Endothelial cell of umbilical vein (primary cell): Measurements from ENCODE around the gene CPPED1.

Source experiments
- CTCF ChIP-seq, 2 donors: IDR thresholded peaks; 1 replicate in 1 of 2; 2 replicates in 1 of 2; pipeline ENCODE4 v1.5.1; 2011; ENCODE audit warnings: low read length in 2 of 2, mild to moderate bottlenecking in 2 of 2, moderate library complexity in 2 of 2, control low read depth in 1 of 2, inconsistent platforms in 1 of 2, low read depth in 1 of 2; ENCODE audit not compliant: insufficient read depth in 1 of 2; ENCODE audit errors: extremely low read depth in 1 of 2
- EZH2 ChIP-seq: IDR thresholded peaks from 2 replicates; pipeline ENCODE4 v1.6.1; 2012; ENCODE audit warnings: borderline replicate concordance, low read depth, mild to moderate bottlenecking, moderate library complexity, low read length, inconsistent platforms; ENCODE audit not compliant: severe bottlenecking
- MAX ChIP-seq: IDR thresholded peaks from 2 replicates; pipeline ENCODE4 v1.6.1; 2011; ENCODE audit not compliant: insufficient read depth, insufficient read length
- MYC ChIP-seq: IDR thresholded peaks from one replicate; pipeline ENCODE4 v1.6.1; 2011; ENCODE audit warnings: mild to moderate bottlenecking, low read depth, low read length
- POLR2A ChIP-seq: IDR thresholded peaks from 2 replicates; pipeline ENCODE4 v1.6.1; 2012; ENCODE audit warnings: low read depth, mild to moderate bottlenecking, control low read depth, low read length
- POLR2AphosphoS5 ChIP-seq: IDR thresholded peaks from 2 replicates; pipeline ENCODE4 v1.6.1; 2012; ENCODE audit warnings: low read depth, mild to moderate bottlenecking, control low read depth, low read length, moderate library complexity; ENCODE audit not compliant: insufficient read depth

GRCh38 chr16:12780467-12780866 is 23.2 kb downstream of the CPPED1 start:
- TF ChIP-seq EZH2 = no peak
- no peak for TF ChIP-seq CTCF (IDR thresholded peaks at IDR 0.05; ENCODE audit: extremely low read depth in 1 of 2, insufficient read depth in 1 of 2, low read depth in 1 of 2, low read length in 2 of 2)
- TF ChIP-seq POLR2AphosphoS5 = no peak
- no peak for TF ChIP-seq MAX
- no peak for TF ChIP-seq MYC
- no peak for TF ChIP-seq POLR2A
